ENCODE measurements around the gene RAB6D.
"Not testable (repeated sequence)": the region's sequence is repeated elsewhere in the genome, so short reads cannot be mapped to it uniquely, and the experiment has no call there.

RAB6D gene

DNA sequence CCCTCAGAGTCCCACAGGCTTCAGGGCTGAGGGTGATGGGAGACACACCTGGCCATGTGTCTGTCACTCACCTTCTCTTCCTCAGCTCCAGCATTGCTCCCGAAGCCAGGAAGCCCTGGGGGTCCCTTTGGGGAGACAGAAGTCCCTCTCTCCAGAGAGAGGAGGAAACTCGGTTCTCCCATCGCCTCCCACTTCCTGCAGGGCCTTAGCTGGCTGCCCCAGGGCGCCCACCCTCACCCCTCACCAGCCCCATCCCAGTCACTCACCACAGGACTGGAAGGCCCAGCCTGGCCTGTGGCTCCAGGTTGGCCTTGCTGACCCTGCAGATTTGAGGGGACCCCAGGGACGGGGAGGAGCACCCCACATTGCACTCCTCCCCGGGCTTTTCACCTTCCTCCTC is 2.7 kb upstream of the RAB6D start:
- DNase-seq (ENCODE audit: low spot score) = no peak

DNA sequence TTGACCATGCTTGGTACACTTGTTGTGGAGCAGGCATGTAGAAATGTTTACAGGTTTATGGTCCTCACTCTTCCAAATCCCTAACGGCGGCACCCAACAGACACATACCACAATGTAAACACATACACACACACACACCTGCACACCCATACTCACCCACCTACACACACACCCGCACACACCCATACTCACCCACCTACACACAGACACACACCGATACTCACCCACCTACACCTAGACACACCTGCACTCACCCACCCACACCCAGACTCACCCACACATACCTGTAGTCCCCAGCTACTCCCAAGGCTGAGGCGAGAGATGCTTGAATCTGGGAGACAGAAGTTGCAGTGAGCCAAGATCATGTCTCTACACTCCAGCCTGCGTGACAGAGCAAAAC is 1.5 kb upstream of the RAB6D start:
- no peak for DNase-seq (ENCODE audit: low spot score)

DNA sequence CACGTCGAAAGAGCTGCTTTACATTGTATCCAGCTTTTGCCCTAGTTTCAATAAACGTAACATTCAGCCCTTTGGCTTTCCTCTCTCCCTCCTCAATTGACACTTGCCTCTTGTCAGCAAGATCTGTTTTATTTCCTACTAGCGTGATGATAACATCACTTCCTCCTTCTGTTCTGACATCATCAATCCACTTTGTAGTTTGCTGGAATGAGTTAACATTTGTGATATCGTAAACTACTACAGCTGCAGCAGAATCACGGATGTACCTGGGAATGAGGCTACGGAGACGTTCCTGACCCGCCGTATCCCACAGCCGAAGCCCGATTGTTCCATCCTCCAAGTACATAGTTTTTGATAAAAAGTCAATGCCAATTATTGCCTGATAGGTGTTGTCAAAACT is 755 bp downstream of the RAB6D start:
- not testable (repeated sequence) for DNase-seq (ENCODE audit: low spot score)

DNA sequence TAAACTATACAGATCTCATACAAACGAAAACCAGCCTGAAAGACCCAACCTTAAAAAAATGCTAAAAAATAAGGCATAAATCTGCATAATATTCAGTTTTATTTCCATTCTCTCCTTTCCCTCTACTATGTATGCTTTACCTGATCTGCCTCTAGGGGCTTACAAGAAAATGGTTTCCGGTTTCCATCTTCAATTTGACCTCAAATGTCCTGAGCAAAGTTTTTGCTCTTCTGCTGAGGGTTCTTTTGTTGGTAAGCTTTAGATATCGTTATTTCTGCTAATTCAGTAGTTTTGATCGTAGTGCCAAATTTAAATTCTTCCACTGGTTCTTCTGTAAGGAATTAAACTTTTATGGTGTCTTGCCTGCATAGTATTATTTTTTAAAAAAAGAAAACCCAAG is 2.2 kb downstream of the RAB6D start:
- not testable (repeated sequence) for DNase-seq (ENCODE audit: low spot score)

DNA sequence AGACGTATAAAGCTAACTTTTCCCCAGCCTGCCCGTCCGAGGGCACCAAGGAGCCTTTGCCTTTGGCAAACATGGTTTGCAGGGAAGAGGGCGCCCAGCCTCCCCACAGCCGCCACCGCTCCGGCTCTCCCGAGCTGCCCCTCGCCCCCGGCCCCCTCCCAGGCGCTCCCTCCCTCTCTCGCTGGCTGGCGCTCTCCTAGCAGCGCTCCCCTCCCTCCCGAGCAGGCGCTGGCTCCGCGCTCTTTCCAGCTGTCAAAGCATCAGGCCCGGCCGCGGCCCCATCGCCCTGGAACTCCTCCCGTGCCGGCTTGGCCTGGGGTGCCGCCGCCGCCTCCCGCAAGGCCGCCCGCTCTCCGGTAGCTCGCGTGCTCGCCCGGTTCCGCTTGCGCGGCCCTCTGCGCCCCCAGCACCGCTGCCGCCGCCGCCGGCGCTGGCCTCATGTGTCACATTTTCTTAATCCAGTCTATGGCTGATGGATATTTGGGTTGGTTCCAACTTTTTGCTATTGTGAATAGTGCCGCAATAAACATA is 10.7 kb downstream of the RAB6D start:
- DNase-seq (ENCODE audit: low spot score) = not testable (repeated sequence)

DNA sequence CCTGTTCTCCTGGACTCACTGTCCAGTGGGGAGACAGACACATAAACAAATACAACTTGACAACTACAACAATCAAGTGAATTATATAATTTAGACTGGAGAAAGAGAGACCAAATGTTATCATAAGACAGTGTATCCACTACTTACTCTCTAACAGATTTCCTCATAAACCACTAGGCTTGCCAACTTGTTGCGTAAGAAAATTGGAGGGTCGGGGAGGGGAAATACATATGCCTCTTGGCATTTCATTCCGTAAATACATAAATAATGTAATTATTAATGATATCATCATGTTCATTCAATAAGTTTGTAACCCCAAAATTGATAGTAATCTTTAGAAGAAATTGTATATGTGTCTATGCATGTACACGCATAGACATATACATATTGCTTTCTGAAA is 14.9 kb downstream of the RAB6D start:
- no peak for DNase-seq (ENCODE audit: low spot score)

DNA sequence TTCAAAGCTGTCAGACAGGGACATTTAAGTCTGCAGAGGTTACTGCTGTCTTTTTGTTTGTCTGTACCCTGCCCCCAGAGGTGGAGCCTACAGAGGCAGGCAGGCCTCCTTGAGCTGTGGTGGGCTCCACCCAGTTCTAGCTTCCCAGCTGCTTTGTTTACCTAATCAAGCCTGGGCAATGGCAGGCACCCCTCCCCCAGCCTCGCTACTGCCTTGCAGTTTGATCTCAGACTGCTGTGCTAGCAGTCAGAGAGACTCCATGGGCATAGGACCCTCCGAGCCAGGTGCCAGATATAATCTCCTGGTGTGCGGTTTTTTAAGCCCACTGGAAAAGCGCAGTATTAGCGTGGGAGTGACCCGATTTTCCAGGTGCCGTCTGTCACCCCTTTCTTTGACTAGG is 16.9 kb downstream of the RAB6D start:
- not testable (repeated sequence) for DNase-seq (ENCODE audit: low spot score)

DNA sequence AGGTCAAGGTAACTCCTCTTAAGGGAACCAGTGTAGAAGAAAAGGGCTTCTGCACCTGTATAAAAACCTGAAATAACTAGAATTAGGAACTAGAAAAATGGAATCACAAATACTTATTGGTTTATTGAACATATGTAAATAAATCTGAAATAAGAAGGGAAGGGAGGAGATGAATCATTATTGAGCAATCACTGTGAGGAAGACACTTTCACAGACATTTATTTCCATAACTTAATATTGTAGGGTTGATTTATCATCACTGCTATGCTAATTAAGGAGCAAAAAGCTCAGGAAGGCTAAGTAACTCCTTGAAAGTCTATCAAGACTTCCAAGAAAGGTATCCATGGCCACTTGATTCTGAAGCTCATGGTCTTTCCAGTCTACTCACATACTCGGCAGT is 24.7 kb downstream of the RAB6D start:
- DNase-seq (ENCODE audit: low spot score) = not testable (repeated sequence)

DNA sequence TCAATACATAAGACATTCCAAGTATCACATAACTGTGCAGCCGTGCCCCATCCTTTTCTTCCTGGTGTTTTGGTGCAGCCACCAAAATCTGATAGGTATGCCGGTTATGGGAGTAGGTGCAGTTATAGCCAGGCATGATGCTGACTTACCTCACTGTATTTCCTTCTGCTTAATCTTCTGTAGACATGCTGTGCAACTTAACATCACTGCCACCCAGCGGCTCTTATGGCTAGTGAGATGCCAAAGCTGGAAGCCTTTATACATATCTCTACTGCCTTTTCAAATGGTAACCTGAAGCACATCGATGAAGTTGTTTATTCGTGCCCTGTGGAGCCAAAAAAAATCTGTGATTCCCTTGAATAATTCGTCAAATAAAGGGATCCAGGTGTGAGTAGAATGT is 28.6 kb downstream of the RAB6D start:
- DNase-seq (ENCODE audit: low spot score) = not testable (repeated sequence)

DNA sequence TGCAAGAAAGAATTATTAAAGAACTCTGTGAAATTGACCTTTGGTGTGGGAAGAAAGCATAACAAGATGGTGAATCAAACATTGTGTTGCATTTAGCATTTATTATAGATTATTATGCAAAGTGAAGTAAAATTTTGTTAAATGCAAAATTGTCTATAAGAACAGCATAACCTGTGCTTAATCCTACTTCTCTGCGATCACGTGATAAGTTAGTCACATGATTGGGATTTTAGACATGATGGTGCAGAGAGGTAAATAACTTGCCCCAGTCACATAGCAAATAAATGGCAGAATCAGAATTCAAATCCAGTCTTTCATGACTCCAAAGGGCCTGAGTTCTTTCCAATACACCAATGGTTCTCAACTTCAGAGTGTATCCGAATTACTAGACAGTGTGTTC is 31.3 kb downstream of the RAB6D start:
- DNase-seq (ENCODE audit: low spot score) = not testable (repeated sequence)

DNA sequence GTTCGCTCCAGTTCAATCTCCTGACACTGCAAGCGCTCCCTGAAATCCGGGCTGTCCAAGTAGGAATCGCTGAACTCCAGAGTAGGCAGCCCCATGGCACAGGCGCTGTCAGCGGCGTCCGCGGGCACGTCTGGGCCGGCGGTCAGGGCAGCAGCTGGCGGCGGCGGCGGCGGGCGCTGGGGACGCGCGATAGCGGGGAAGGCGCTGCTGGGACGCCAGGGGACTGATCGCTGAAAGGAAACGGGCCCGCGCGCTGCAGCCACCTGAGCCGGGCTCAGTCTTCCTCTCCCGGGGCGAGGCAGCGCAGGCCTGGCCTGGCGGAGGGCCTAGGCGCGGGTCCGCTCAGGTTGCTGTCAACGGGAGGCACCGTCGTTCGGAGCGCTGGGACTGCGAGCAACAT is 33.0 kb downstream of the RAB6D start:
- DNase-seq (ENCODE audit: low spot score) = peak; percentile 76

DNA sequence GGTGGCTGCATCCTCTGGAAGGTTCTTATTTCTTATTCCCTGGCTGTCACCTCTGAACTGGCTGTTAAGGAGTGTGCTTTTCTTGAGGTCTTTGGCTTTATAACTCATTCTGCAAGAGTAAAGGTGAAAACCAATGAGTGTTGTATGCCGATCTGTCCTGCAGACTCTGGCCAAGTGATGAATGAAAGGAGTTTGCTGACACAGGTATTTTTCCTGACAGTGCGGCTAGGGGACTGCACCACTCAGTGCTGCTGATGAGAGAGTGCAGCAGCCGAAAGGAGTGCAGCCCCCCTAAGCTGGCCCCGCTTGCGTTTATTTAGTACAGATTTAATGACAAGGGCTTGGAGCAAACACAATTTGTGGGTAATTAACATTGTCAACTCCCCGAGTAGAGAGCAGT is 41.8 kb downstream of the RAB6D start:
- no peak for DNase-seq (ENCODE audit: low spot score)

DNA sequence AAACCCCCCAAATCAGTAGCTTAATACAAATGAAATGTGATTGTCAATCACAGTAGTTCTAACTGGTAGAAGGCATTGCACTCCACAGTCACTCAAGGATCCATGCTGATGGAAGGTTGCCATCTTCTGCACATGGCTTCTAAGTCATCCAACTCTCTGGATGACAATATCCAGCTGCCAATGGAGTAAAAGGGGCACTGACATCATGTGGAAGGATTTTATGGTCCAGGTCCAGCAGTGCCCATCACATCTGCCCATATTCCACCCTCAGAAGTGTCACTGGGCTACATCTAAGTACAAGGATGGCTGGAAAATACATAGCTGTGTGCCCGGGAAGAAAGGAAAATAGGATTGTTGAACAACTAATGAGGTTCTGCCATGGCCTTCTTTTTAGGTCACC is 42.6 kb downstream of the RAB6D start:
- not testable (repeated sequence) for DNase-seq (ENCODE audit: low spot score)

DNA sequence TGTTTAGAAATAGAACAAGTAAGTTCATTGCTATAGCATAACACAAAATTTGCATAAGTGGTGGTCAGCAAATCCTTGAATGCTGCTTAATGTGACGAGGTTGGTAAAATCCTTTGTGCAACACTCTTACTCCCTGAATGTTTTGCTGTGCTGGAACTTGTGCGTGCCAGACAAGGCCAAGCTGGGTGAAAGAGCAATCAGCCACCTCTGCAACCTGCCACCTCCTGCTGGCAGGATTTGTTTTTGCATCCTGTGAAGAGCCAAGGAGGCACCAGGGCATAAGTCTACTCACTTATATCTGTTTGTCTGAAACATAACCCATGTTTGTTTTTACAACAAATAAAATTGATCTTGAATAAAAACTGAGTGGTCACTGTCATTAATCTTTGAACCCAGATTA is 53.0 kb downstream of the RAB6D start:
- DNase-seq (ENCODE audit: low spot score) = not testable (repeated sequence)
